Pancreas (tissue), 10 donors: ENCODE results near the gene PLEKHO1. TPM values are rescaled to one million over a fixed set of nuclear protein-coding genes. Genes with fewer than 3 reads are reported as not detected.

Experiments
- ATAC-seq, 4 donors: fragments of 200-7000 bp; cut with Tn5 transposase; one replicate each; pipeline versions ENCODE4 v1.8.0 to v1.9.1; 2020; ENCODE audit warnings: mild to moderate bottlenecking in 4 of 4, moderate library complexity in 4 of 4
- DNase-seq, 6 donors: peaks; one replicate each; pipeline ENCODE4 v3.0.0-alpha.2; 2020
- FAIRE-seq: peaks from 2 replicates; lab custom pipeline; 2012; peaks lifted over from hg19 to GRCh38; lab: Jason Lieb, UNC
- H3K27ac ChIP-seq, 4 donors: fragments of 200-600 bp; sonication (generic); 1 replicate in 3 of 4; 2 replicates in 1 of 4; pipeline versions ENCODE4 v1.5.0 to v1.8.0; 2020
- H3K27me3 ChIP-seq, 4 donors: fragments of 200-600 bp; one replicate each; pipeline ENCODE4 v1.8.0; 2021
- H3K36me3 ChIP-seq, 3 donors: fragments of 200-600 bp; sonication (generic) in 1 of 3; one replicate each; pipeline versions ENCODE4 v1.5.0 to v1.8.0; 2020 to 2021
- H3K4me1 ChIP-seq, 3 donors: fragments of 200-600 bp; one replicate each; pipeline ENCODE4 v1.8.0; 2021
- H3K4me3 ChIP-seq, 4 donors: fragments of 200-600 bp; sonication (generic) in 2 of 4; one replicate each; pipeline versions ENCODE4 v1.5.0 to v1.8.0; 2020 to 2021
- H3K9me3 ChIP-seq, 4 donors: fragments of 200-600 bp; one replicate each; pipeline ENCODE4 v1.8.0; 2021
- WGBS, 2 donors: extraction: QIAGEN DNeasy Blood & Tissue Kit; methylation state at CpG; one replicate each; pipeline ENCODE4 v1.1.7; 2013; 5-methylcytosine and 5-hydroxymethylcytosine counted together
- intact Hi-C, 3 donors: fragments of 100-400 bp; cut with DNase I; formaldehyde crosslinking; loops; one replicate each; pipeline versions ENCODE4 v1.11.1 to v1.14.2; 2022
- polyA plus RNA-seq, 2 donors: library from polyadenylated mRNA; stranded (reverse); fragments of 200-250 nt; gene quantifications; one replicate each; pipeline ENCODE4 v1.2.3, GENCODE V29; 2013
- total RNA-seq, 6 donors: library from RNA; stranded (reverse); fragmentation: NEBNext Ultra II Directional in 4 of 6; extraction: Animal tissue kit (Norgen Biotek cat#: 25700) in 4 of 6; gene quantifications; one replicate each; pipeline versions ENCODE4 v1.2.1 to v1.2.4, GENCODE V29; 2021 to 2023
- TF ChIP-seq, protein P1 (sequence below), 4 donors: fragments of 200-600 bp; sonication (generic) in 3 of 4; IDR thresholded peaks; one replicate each; pipeline versions ENCODE4 v1.5.0 to v1.8.0; 2021; ENCODE audit warnings: antibody characterized with exemption in 4 of 4
- donor health status: healthy with polysubstance abuse.
- donor health status: DM: no; HTN: no; CAD: no; lungs with moderate emphysema.
- donor health status: DM: no; HTN: no; CAD: no.
- donor health status: control.
- donor health status: control.
- donor health status: Bipolar disorder and iron deficiency.
- donor health status: DM: yes; HTN: yes; CAD: no.
- donor health status: DM: no; HTN: no; CAD: no.
- donor health status: DM: no; HTN: no; CAD: no.
- donor health status: DM: yes; HTN: yes; CAD: no.

The PLEKHO1 gene
- total and polyA plus RNA-seq, 8 donors = 1.2 to 16.1 (median 7.3) TPM

DNA sequence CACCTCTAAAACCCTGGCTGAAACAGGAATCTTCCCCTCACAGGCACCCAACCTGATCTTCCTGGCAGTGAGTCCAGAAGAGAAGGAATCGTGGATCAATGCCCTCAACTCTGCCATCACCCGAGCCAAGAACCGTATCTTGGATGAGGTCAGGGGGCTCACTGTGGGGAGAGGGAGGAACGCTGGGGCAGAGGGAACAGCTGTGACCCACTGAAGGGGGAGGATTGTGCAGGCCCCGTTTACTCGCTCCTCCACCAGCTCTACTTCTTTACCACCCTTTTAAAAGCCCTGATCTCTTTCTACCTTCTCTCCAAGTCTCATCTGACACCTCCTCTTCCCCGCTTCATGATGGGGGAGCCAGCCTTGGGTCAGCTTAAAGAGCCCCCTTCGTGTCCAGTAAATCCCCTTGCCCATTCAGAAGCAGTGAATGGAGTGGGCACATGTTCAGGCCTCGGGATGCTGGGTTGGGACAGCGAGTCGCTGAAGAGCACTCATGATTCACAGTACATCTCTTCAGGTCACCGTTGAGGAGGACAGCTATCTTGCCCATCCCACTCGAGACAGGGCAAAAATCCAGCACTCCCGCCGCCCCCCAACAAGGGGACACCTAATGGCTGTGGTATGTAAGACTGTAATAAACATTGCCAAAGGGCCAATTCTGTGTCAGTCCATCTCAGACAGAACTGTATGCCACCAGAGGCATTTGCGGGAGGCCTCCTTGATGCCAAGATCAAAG is 7.3 kb downstream of the PLEKHO1 start:
- Histone ChIP-seq H3K9me3 (no peaks in the 10 kb centered on the region), H3K27ac (no peak overlapping the region), H3K36me3 (no peaks in the 10 kb centered on the region), H3K4me3 (no peak overlapping the region), H3K27me3 (no peaks in the 10 kb centered on the region), H3K4me1 (peaks cover 0 to under 1% (median 0%) of the 10 kb centered on the region in 3 donors)
- ATAC-seq (no peak), DNase-seq (no peak), FAIRE-seq (no peak)
- intact Hi-C loops = loop anchor here in 1 of 3 donors (10.0 kb wide), 1 partner anchor 62 kb away; no protein-coding TSS in a partner anchor
- TF ChIP-seq, protein P1, sequence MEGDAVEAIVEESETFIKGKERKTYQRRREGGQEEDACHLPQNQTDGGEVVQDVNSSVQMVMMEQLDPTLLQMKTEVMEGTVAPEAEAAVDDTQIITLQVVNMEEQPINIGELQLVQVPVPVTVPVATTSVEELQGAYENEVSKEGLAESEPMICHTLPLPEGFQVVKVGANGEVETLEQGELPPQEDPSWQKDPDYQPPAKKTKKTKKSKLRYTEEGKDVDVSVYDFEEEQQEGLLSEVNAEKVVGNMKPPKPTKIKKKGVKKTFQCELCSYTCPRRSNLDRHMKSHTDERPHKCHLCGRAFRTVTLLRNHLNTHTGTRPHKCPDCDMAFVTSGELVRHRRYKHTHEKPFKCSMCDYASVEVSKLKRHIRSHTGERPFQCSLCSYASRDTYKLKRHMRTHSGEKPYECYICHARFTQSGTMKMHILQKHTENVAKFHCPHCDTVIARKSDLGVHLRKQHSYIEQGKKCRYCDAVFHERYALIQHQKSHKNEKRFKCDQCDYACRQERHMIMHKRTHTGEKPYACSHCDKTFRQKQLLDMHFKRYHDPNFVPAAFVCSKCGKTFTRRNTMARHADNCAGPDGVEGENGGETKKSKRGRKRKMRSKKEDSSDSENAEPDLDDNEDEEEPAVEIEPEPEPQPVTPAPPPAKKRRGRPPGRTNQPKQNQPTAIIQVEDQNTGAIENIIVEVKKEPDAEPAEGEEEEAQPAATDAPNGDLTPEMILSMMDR (IDR thresholded peaks at IDR 0.05) = no peak
- WGBS, 2 donors = 78 to 86% methylated on average over 16 of the region's 16 CpGs

DNA sequence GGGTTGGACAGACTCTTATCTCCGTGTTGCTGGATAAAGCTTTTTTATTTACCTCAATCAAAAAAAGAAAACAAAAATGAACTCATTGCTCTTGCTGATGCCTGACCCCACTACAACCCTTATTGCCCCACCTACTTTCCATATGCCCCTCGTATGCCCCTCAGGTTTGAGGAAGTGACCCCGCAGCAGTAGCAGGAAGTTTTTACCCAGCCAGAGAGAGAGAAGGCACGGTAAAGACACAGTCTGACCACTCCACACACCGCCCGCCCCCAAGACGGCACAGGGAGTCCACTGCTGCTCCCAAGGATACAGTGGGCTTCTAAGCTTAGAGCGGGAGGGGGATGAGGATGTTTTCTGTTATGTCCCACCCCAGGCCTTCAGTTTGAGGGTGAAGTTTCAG is 9.8 kb downstream of the PLEKHO1 start:
- DNase-seq = no peak
- FAIRE-seq = no peak
- Histone ChIP-seq H3K27me3 (no peaks in the 10 kb centered on the region), H3K27ac (no peak overlapping the region), H3K36me3 (no peaks in the 10 kb centered on the region), H3K4me1 (peaks cover 0 to 6% (median 0%) of the 10 kb centered on the region in 3 donors), H3K4me3 (no peak overlapping the region), H3K9me3 (no peaks in the 10 kb centered on the region)
- WGBS, 2 donors = 77 to 79% methylated on average over 8 of the region's 8 CpGs
- ATAC-seq = peak in 1 of 4 donors; percentile 17
- intact Hi-C loops = loop anchor here in 1 of 3 donors (10.0 kb wide), 1 partner anchor 65 kb away; no protein-coding TSS in a partner anchor
- TF ChIP-seq, protein P1 (IDR thresholded peaks at IDR 0.05) = no peak

DNA sequence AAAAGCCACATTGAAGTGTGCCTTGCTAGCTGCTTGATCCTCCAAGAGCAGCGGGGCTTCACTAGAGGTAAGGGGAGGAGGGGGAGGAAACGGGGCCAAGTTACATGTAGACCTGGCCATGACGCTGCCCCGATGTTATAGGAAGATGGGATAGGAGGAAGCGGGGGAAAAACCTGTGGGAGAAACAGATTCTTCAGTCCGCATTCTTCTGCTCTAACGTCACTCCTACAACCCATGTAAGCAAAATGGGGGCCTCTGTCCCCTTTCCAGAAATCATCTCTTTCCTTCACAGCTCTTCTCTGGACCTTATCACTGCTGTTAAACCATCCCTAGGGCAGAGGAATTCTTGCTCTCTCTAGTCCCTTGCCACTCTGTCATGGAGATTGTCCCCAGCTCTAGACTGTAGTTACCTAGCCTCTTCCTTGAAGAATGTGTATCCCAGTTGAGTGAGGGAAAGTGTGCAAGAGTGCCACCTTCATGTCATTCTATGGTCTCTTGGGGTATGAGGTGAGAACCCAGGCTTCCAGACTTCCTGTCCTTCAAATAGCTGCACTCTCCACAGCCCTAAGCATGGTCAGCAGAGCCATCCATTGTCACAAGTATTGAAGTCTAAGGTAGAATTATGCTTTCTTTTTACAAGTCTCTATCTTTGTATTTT is 11.4 kb downstream of the PLEKHO1 start:
- Histone ChIP-seq H3K9me3 (no peaks in the 10 kb centered on the region), H3K27me3 (no peaks in the 10 kb centered on the region), H3K4me1 (peaks cover 0 to 11% (median 0%) of the 10 kb centered on the region in 3 donors), H3K27ac (peak overlapping the region in 1 of 4 donors; percentile 13), H3K4me3 (no peak overlapping the region), H3K36me3 (no peaks in the 10 kb centered on the region)
- FAIRE-seq (no peak), ATAC-seq (no peak), DNase-seq (no peak)
- TF ChIP-seq, protein P1 (IDR thresholded peaks at IDR 0.05) = no peak
- intact Hi-C loops = no loop called here
- 72 to 96% methylated on average over 7 of the region's 7 CpGs for WGBS, 2 donors

DNA sequence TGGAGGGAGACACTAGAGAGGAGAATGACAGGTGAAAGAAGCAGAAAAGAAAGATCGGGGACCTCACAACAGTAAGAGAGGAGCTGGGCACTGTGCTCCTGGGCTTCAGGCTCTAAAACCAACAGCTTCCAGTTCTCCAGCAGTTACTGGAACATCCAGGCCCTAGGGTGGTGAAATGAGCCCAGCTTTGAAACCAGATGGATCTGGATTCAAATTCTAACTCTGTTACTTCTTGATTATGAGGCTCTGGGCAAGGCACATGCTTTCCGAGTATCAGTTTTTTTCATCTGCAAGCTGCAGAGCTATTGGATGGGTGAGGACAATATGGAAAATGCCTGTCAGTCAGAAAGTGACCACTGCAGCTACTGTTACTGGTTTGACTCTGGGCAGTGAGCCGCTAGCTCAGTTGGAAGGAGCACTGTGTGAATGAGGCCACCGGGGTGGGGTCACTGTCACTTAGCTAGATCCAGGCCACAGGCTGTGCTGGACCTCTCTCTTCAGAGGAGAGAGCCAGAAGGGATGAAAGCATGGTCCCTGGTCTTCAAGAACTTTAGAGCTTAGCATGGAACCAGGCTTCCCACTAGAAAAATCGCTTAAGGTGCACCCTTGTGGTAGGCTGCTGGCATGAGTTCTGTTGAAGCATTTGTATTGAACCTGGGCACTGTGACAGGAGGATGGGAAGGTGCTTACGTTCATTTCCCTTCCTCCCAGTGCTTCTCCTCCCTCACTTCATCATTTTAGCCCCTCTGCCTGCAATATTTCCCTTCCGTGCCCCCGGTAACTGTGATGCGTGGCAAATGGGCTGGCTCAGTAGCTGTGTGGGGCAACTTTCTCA is 12.2 kb downstream of the PLEKHO1 start:
- intact Hi-C loops = no loop called here
- H3K27me3 ChIP-seq = no peaks in the 10 kb centered on the region
- H3K27ac ChIP-seq = peak overlapping the region in 3 of 4 donors; percentile 48 to 77 (median 77)
- H3K9me3 ChIP-seq = no peaks in the 10 kb centered on the region
- DNase-seq (no peak), ATAC-seq (no peak), FAIRE-seq (no peak)
- peaks cover 0 to 11% (median 0%) of the 10 kb centered on the region in 3 donors for H3K4me1 ChIP-seq
- H3K36me3 ChIP-seq = no peaks in the 10 kb centered on the region
- no peak overlapping the region for H3K4me3 ChIP-seq
- WGBS, 2 donors = 79 to 86% methylated on average over 9 of the region's 9 CpGs
- TF ChIP-seq, protein P1 (IDR thresholded peaks at IDR 0.05) = no peak
